H9 (cell line): ENCODE results near the gene CTLA4. TPM values are rescaled to one million over a fixed set of nuclear protein-coding genes. Genes with fewer than 3 reads are reported as not detected.

ENCODE experiments used
- DNase-seq: peaks from one replicate; pipeline ENCODE4 v3.0.0-alpha.2; 2017
- H2AFZ ChIP-seq: one replicate; pipeline ENCODE4 v1.6.1; 2013; ENCODE audit warnings: mild to moderate bottlenecking, low read length, control low read depth, moderate library complexity
- H2AK5ac ChIP-seq: 2 replicates; pipeline ENCODE4 v1.6.1; 2013; ENCODE audit warnings: low read length, control low read depth, mixed read lengths; ENCODE audit not compliant: insufficient read length
- H2BK120ac ChIP-seq: one replicate; pipeline ENCODE4 v1.6.1; 2013; ENCODE audit warnings: low read depth, mild to moderate bottlenecking, low read length, control low read depth, inconsistent platforms; ENCODE audit not compliant: poor library complexity, severe bottlenecking
- H2BK12ac ChIP-seq: 2 replicates; pipeline ENCODE4 v1.6.1; 2013; ENCODE audit warnings: low read length, control low read depth, mixed read lengths, low read depth; ENCODE audit not compliant: insufficient read length
- H2BK15ac ChIP-seq: 2 replicates; pipeline ENCODE4 v1.6.1; 2013; ENCODE audit warnings: low read depth, low read length, control low read depth
- H2BK20ac ChIP-seq: one replicate; pipeline ENCODE4 v1.6.1; 2013; ENCODE audit warnings: low read depth, mild to moderate bottlenecking, low read length, control low read depth, inconsistent platforms; ENCODE audit not compliant: poor library complexity, severe bottlenecking
- H2BK5ac ChIP-seq: 2 replicates; pipeline ENCODE4 v1.6.1; 2013; ENCODE audit warnings: low read length, control low read depth, mixed read lengths; ENCODE audit not compliant: insufficient read length
- H3K14ac ChIP-seq: 2 replicates; pipeline ENCODE4 v1.6.1; 2013; ENCODE audit warnings: low read length, control low read depth; ENCODE audit not compliant: insufficient read depth
- H3K18ac ChIP-seq: 2 replicates; pipeline ENCODE4 v1.6.1; 2013; ENCODE audit warnings: low read depth, mild to moderate bottlenecking, mixed read lengths, low read length, control low read depth; ENCODE audit not compliant: insufficient read length
- H3K23ac ChIP-seq: 2 replicates; pipeline ENCODE4 v1.6.1; 2013; ENCODE audit warnings: low read length, control low read depth, mixed read lengths, low read depth; ENCODE audit not compliant: insufficient read length
- H3K23me2 ChIP-seq: 2 replicates; pipeline ENCODE4 v1.6.1; 2013; ENCODE audit warnings: low read depth, mild to moderate bottlenecking, mixed read lengths, low read length, control low read depth; ENCODE audit not compliant: insufficient read length, poor library complexity, severe bottlenecking
- H3K27ac ChIP-seq: 2 replicates; pipeline ENCODE4 v1.5.1; 2013; ENCODE audit warnings: low read length, control low read depth, mixed read lengths, low read depth; ENCODE audit not compliant: insufficient read length
- H3K27me3 ChIP-seq: 2 replicates; pipeline ENCODE4 v1.6.1; 2013; ENCODE audit warnings: low read length, control low read depth, inconsistent platforms; ENCODE audit not compliant: insufficient read depth
- H3K4ac ChIP-seq: 2 replicates; pipeline ENCODE4 v1.6.1; 2013; ENCODE audit warnings: low read depth, mild to moderate bottlenecking, control low read depth, inconsistent platforms, low read length, moderate library complexity
- H3K4me1 ChIP-seq: 2 replicates; pipeline ENCODE4 v1.6.1; 2013; ENCODE audit warnings: low read length, control low read depth, inconsistent platforms; ENCODE audit not compliant: insufficient read depth
- H3K4me2 ChIP-seq: 2 replicates; pipeline ENCODE4 v1.6.1; 2013; ENCODE audit warnings: low read length, control low read depth, mixed read lengths; ENCODE audit not compliant: insufficient read length, insufficient read depth
- H3K56ac ChIP-seq: 2 replicates; pipeline ENCODE4 v1.6.1; 2013; ENCODE audit warnings: low read depth, mild to moderate bottlenecking, mixed read lengths, low read length, control low read depth; ENCODE audit not compliant: insufficient read length
- H3K79me1 ChIP-seq: 2 replicates; pipeline ENCODE4 v1.6.1; 2013; ENCODE audit warnings: low read depth, mild to moderate bottlenecking, moderate library complexity, low read length, control low read depth, inconsistent platforms; ENCODE audit not compliant: insufficient read depth, poor library complexity, severe bottlenecking
- H3K79me2 ChIP-seq: 2 replicates; pipeline ENCODE4 v1.6.1; 2013; ENCODE audit warnings: low read length, control low read depth, inconsistent platforms; ENCODE audit not compliant: insufficient read depth
- H3K9ac ChIP-seq: 2 replicates; pipeline ENCODE4 v1.6.1; 2013; ENCODE audit warnings: low read length, control low read depth, mixed read lengths; ENCODE audit not compliant: insufficient read length; ENCODE audit errors: extremely low read depth
- H3K9me3 ChIP-seq: one replicate; pipeline ENCODE4 v1.6.1; 2013; ENCODE audit warnings: low read depth, low read length, inconsistent platforms; ENCODE audit not compliant: control insufficient read depth
- H3T11ph ChIP-seq: one replicate; pipeline ENCODE4 v1.6.1; 2013; ENCODE audit warnings: mild to moderate bottlenecking, low read length, control low read depth, inconsistent platforms
- H4K20me1 ChIP-seq: one replicate; pipeline ENCODE4 v1.6.1; 2013; ENCODE audit not compliant: control insufficient read depth, insufficient read length, insufficient read depth
- H4K5ac ChIP-seq: 2 replicates; pipeline ENCODE4 v1.6.1; 2013; ENCODE audit warnings: low read depth, mild to moderate bottlenecking, mixed read lengths, low read length, control low read depth; ENCODE audit not compliant: insufficient read length
- H4K8ac ChIP-seq: replicated peaks from 2 replicates; pipeline ENCODE4 v1.6.1; 2013; ENCODE audit warnings: low read length, control low read depth, mixed read lengths, low read depth; ENCODE audit not compliant: insufficient read length
- H4K91ac ChIP-seq: 2 replicates; pipeline ENCODE4 v1.6.1; 2013; ENCODE audit warnings: low read depth, mild to moderate bottlenecking, moderate library complexity, mixed read lengths, low read length, control low read depth; ENCODE audit not compliant: insufficient read length
- H3K27ac Mint-ChIP-seq, 3 experiments: 2 replicates in 2 of 3; 3 replicates in 1 of 3; pipeline ENCODE4 v1.8.0; 2020 to 2021; ENCODE audit warnings: mixed read lengths in 3 of 3, mild to moderate bottlenecking in 1 of 3, moderate library complexity in 1 of 3
- H3K27me3 Mint-ChIP-seq: 2 replicates; pipeline ENCODE4 v1.8.0; 2021; ENCODE audit warnings: low read depth, mild to moderate bottlenecking, moderate library complexity, mixed read lengths
- H3K36me3 Mint-ChIP-seq, 3 experiments: 2 replicates in 2 of 3; 3 replicates in 1 of 3; pipeline ENCODE4 v1.8.0; 2020 to 2021; ENCODE audit warnings: low read depth in 3 of 3, mixed read lengths in 3 of 3; ENCODE audit not compliant: insufficient read depth in 1 of 3
- H3K4me1 Mint-ChIP-seq, 2 experiments: 2 replicates each; pipeline ENCODE4 v1.8.0; 2020; ENCODE audit warnings: mixed read lengths in 2 of 2
- H3K4me3 Mint-ChIP-seq, 2 experiments: 2 replicates in 1 of 2; 3 replicates in 1 of 2; pipeline ENCODE4 v1.8.0; 2020 to 2021; ENCODE audit warnings: mild to moderate bottlenecking in 2 of 2, mixed read lengths in 2 of 2, moderate library complexity in 1 of 2
- H3K9me3 Mint-ChIP-seq, 2 experiments: 2 replicates in 1 of 2; 3 replicates in 1 of 2; pipeline ENCODE4 v1.8.0; 2020; ENCODE audit warnings: mild to moderate bottlenecking in 2 of 2, mixed read lengths in 2 of 2, moderate library complexity in 1 of 2
- CTCF ChIP-seq: fragments of 200-600 bp; sonication (generic); conservative IDR thresholded peaks from 3 replicates; pipeline ENCODE4 v1.8.0; 2021; ENCODE audit warnings: antibody characterized with exemption, mild to moderate bottlenecking
- WGBS: extraction: QIAGEN DNeasy Blood & Tissue Kit; methylation state at CpG from one replicate; pipeline ENCODE4 v1.1.7; 2013; ENCODE audit warnings: missing lambda C conversion rate, low lambda C conversion rate, mixed read lengths; ENCODE audit not compliant: insufficient read length; ENCODE audit errors: extremely low coverage; 5-methylcytosine and 5-hydroxymethylcytosine counted together
- total RNA-seq: library from RNA; stranded (reverse); gene quantifications from 2 replicates; pipeline ENCODE4 v1.2.1, GENCODE V29; 2021

Gene CTLA4
- total RNA-seq, 1 experiment from 2014 or later: not detected

- no peak overlapping the region for H3K56ac ChIP-seq
These were observed 47.1 kb downstream of the CTLA4 start for GRCh38 chr2:203914546-203915182.

More at GRCh38 chr2:203914546-203915182, 47.1 kb downstream of the CTLA4 start:
- H3K79me2 ChIP-seq: no peaks in the 10 kb centered on the region
- H3K23ac ChIP-seq: no peak overlapping the region
- no peak overlapping the region for H3K14ac ChIP-seq
- Mint-ChIP-seq H3K27ac (no peak overlapping the region), H3K9me3 (no peaks in the 10 kb centered on the region), H3K4me1 (peaks cover 12 to 17% of the 10 kb centered on the region in 2 experiments), H3K4me3 (no peak overlapping the region), H3K36me3 (no peaks in the 10 kb centered on the region), H3K27me3 (no peaks in the 10 kb centered on the region)
- H3K27ac ChIP-seq: no peak overlapping the region
- H3K4me2 ChIP-seq: no peak overlapping the region
- no CpG with 5 or more reads among the region's 8 CpGs for WGBS
- H3K27me3 ChIP-seq: no peaks in the 10 kb centered on the region
- H2BK12ac ChIP-seq: no peak overlapping the region
- peaks cover 5% of the 10 kb centered on the region; the same call in 1 of the 2 replicates for H3K4me1 ChIP-seq
- no peak overlapping the region for H3K9ac ChIP-seq
- H3K23me2 ChIP-seq: no peaks in the 10 kb centered on the region
- no peak overlapping the region for H3K4ac ChIP-seq
- no peak overlapping the region for H2AK5ac ChIP-seq
- no peak overlapping the region for H2BK5ac ChIP-seq
- no peaks in the 10 kb centered on the region for H3K79me1 ChIP-seq
- H3K9me3 ChIP-seq: no peaks in the 10 kb centered on the region
- no peak for TF ChIP-seq CTCF
- no peak overlapping the region for H4K5ac ChIP-seq
- no peak overlapping the region for H2BK20ac ChIP-seq
- H2BK120ac ChIP-seq: no peak overlapping the region
- no peak for DNase-seq
- no peak overlapping the region for H3K18ac ChIP-seq
- H4K91ac ChIP-seq: no peak overlapping the region
- H4K20me1 ChIP-seq: no peaks in the 10 kb centered on the region
- no peak overlapping the region for H2BK15ac ChIP-seq
- no peak overlapping the region for H3T11ph ChIP-seq
- no peak overlapping the region for H4K8ac ChIP-seq
- no peak overlapping the region for H2AFZ ChIP-seq
